GM12878 (cell line): ENCODE results near the gene PSMD14. TPM values are rescaled to one million over a fixed set of nuclear protein-coding genes. Genes with fewer than 3 reads are reported as not detected.

Experiments used
- ATAC-seq: fragments of 200-7000 bp; cut with Tn5 transposase; 3 replicates; pipeline ENCODE4 v1.9.1; 2020; ENCODE audit warnings: mild to moderate bottlenecking, moderate library complexity
- BruUV-seq: library from RNA; stranded (reverse); fragments of 400-500 nt; replicated peaks from 2 replicates; lab custom pipeline; 2021; lab: Mats Ljungman, UMichigan
- CTCF ChIA-PET: fragments of 300-600 bp; sonication (Branson Sonifier 250); formaldehyde crosslinking; extraction: SDS; loops from one replicate; lab custom pipeline; 2021; ENCODE audit warnings: inconsistent platforms; lab: Yijun Ruan, JAX
- POLR2A ChIA-PET: fragments of 350-600 bp; formaldehyde crosslinking; extraction: SDS; loops from one replicate; lab custom pipeline; 2021; ENCODE audit warnings: inconsistent platforms; lab: Charles Lee
- RAD21 ChIA-PET: fragments of 300-600 bp; sonication (Branson Sonifier 250); formaldehyde crosslinking; loops from one replicate; lab custom pipeline; 2023; ENCODE audit warnings: antibody characterized with exemption; ENCODE audit not compliant: unreplicated experiment; lab: Charles Lee
- SMC1A ChIA-PET: fragments of 300-600 bp; sonication (Branson Sonifier 250); formaldehyde crosslinking; loops from one replicate; lab custom pipeline; 2023; ENCODE audit not compliant: unreplicated experiment, uncharacterized antibody; lab: Charles Lee
- DNase-seq: peaks from one replicate; pipeline ENCODE4 v3.0.0-alpha.2; 2011; ENCODE audit warnings: low read depth, low spot score
- FAIRE-seq: peaks from 3 replicates; lab custom pipeline; 2011; peaks lifted over from hg19 to GRCh38; lab: Jason Lieb, UNC
- H2AFZ ChIP-seq: 2 replicates; pipeline ENCODE4 v1.6.0; 2011; ENCODE audit warnings: low read depth, low read length, control low read depth; ENCODE audit not compliant: control insufficient read depth
- H3K27ac ChIP-seq: 2 replicates; pipeline ENCODE4 v1.5.1; 2011; ENCODE audit warnings: control low read depth; ENCODE audit not compliant: control insufficient read depth, insufficient read depth
- H3K27me3 ChIP-seq, 2 experiments: replicated peaks in 1 of 2; 2 replicates each; pipeline versions ENCODE4 v1.6.0 to v1.6.1; 2011; ENCODE audit warnings: low read length in 1 of 2; ENCODE audit not compliant: control insufficient read depth in 2 of 2, insufficient read depth in 2 of 2
- H3K36me3 ChIP-seq, 2 experiments: 2 replicates each; pipeline ENCODE4 v1.5.1; 2011; ENCODE audit warnings: low read length in 1 of 2; ENCODE audit not compliant: control insufficient read depth in 2 of 2, insufficient read depth in 2 of 2
- H3K4me1 ChIP-seq: 2 replicates; pipeline ENCODE4 v1.6.1; 2011; ENCODE audit warnings: mild to moderate bottlenecking, low read length, moderate library complexity, mixed read lengths; ENCODE audit not compliant: control insufficient read depth, insufficient read depth
- H3K4me2 ChIP-seq: 2 replicates; pipeline ENCODE4 v1.6.0; 2011; ENCODE audit warnings: control low read depth; ENCODE audit not compliant: control insufficient read depth, insufficient read depth
- H3K4me3 ChIP-seq: fragments of 200-600 bp; sonication (generic); 2 replicates; pipeline ENCODE4 v1.5.1; 2016
- H3K79me2 ChIP-seq: 2 replicates; pipeline ENCODE4 v1.6.0; 2011; ENCODE audit warnings: low read length; ENCODE audit not compliant: control insufficient read depth, insufficient read depth
- H3K9ac ChIP-seq: 2 replicates; pipeline ENCODE4 v1.8.0; 2011; ENCODE audit warnings: low read length, control low read depth, mixed read lengths; ENCODE audit not compliant: control insufficient read depth, insufficient read depth
- H3K9me3 ChIP-seq: replicated peaks from 3 replicates; pipeline ENCODE4 v1.5.1; 2011; ENCODE audit warnings: mild to moderate bottlenecking, low read length; ENCODE audit not compliant: control insufficient read depth, insufficient read depth
- H4K20me1 ChIP-seq: 2 replicates; pipeline ENCODE4 v1.6.0; 2011; ENCODE audit not compliant: control insufficient read depth, insufficient read depth
- BCL3 ChIP-seq: IDR thresholded peaks from 2 replicates; pipeline ENCODE4 v1.6.1; 2011; ENCODE audit warnings: borderline replicate concordance, low read depth, mild to moderate bottlenecking, moderate library complexity, low read length; ENCODE audit not compliant: insufficient read depth, poor library complexity, severe bottlenecking
- EGR1 ChIP-seq, 2 experiments: IDR thresholded peaks; 1 replicate in 1 of 2; 2 replicates in 1 of 2; pipeline ENCODE4 v1.6.1; 2011 to 2012; ENCODE audit warnings: low read depth in 2 of 2, low read length in 2 of 2, borderline replicate concordance in 1 of 2, mild to moderate bottlenecking in 1 of 2, moderate library complexity in 1 of 2
- EP300 ChIP-seq, 2 experiments: fragments of 150-350 bp in 1 of 2; IDR thresholded peaks; 2 replicates each; pipeline ENCODE4 v1.6.1; 2011 to 2012; ENCODE audit warnings: low read depth in 2 of 2, low read length in 2 of 2, borderline replicate concordance in 1 of 2, improper control_type of control experiment in 1 of 2, inconsistent platforms in 1 of 2; ENCODE audit not compliant: control insufficient read depth in 1 of 2
- IKZF2 ChIP-seq, 2 experiments: fragments of 450-650 bp; IDR thresholded peaks; 2 replicates each; pipeline ENCODE4 v1.6.1; 2017; ENCODE audit warnings: mild to moderate bottlenecking in 2 of 2, moderate library complexity in 2 of 2
- KAT2A ChIP-seq: conservative IDR thresholded peaks from 2 replicates; pipeline ENCODE4 v1.6.1; 2011; ENCODE audit warnings: low read depth, low read length; ENCODE audit not compliant: control insufficient read depth
- NFYA ChIP-seq: IDR thresholded peaks from 2 replicates; pipeline ENCODE4 v1.6.1; 2011; ENCODE audit warnings: low read depth, mild to moderate bottlenecking, low read length, improper control_type of control experiment, borderline replicate concordance
- NFYB ChIP-seq: IDR thresholded peaks from 2 replicates; pipeline ENCODE4 v1.6.1; 2011; ENCODE audit warnings: low read depth, mild to moderate bottlenecking, low read length, improper control_type of control experiment, moderate library complexity; ENCODE audit not compliant: insufficient read depth
- NR2C1 ChIP-seq: fragments of 450-650 bp; IDR thresholded peaks from 2 replicates; pipeline ENCODE4 v1.6.1; 2017; ENCODE audit warnings: antibody characterized with exemption, mild to moderate bottlenecking, moderate library complexity
- NR2F1 ChIP-seq: fragments of 450-650 bp; conservative IDR thresholded peaks from 2 replicates; pipeline ENCODE4 v1.6.1; 2017; ENCODE audit warnings: mild to moderate bottlenecking
- PAX8 ChIP-seq: fragments of 450-650 bp; IDR thresholded peaks from 2 replicates; pipeline ENCODE4 v1.6.1; 2017; ENCODE audit warnings: mild to moderate bottlenecking, moderate library complexity
- REST ChIP-seq: IDR thresholded peaks from 2 replicates; pipeline ENCODE4 v1.6.1; 2012; ENCODE audit warnings: mild to moderate bottlenecking, low read depth, low read length
- SREBF1 ChIP-seq: IDR thresholded peaks from 2 replicates; pipeline ENCODE4 v1.6.1; 2012; ENCODE audit warnings: mild to moderate bottlenecking, low read length
- SREBF2 ChIP-seq: IDR thresholded peaks from 2 replicates; pipeline ENCODE4 v1.6.1; 2012; ENCODE audit warnings: mild to moderate bottlenecking, low read length
- ZBTB33 ChIP-seq: fragments of 450-650 bp; IDR thresholded peaks from 2 replicates; pipeline ENCODE4 v1.6.1; 2017; ENCODE audit warnings: mild to moderate bottlenecking
- ZNF622 ChIP-seq: fragments of 450-650 bp; IDR thresholded peaks from 2 replicates; pipeline ENCODE4 v1.6.1; 2017; ENCODE audit warnings: mild to moderate bottlenecking, inconsistent platforms
- ZZZ3 ChIP-seq: IDR thresholded peaks from 2 replicates; pipeline ENCODE4 v1.6.1; 2011; ENCODE audit warnings: low read depth; ENCODE audit not compliant: control insufficient read depth, insufficient read length
- WGBS: methylation state at CpG from one replicate; pipeline ENCODE4 v1.1.6; 2016; ENCODE audit warnings: low lambda C conversion rate; ENCODE audit not compliant: insufficient replicate concordance, insufficient coverage; ENCODE audit errors: missing lambda C conversion rate; 5-methylcytosine and 5-hydroxymethylcytosine counted together
- in situ Hi-C: fragments of 300-500 bp; cut with MboI; formaldehyde crosslinking; loops from 9 replicates; pipeline ENCODE4 v1.14.3; 2018; ENCODE audit warnings: mixed read lengths
- intact Hi-C: fragments of 100-400 bp; cut with micrococcal nuclease; formaldehyde crosslinking; loops from one replicate; pipeline ENCODE4 v1.14.2; 2022; ENCODE audit not compliant: unreplicated experiment
- polyA plus RNA-seq, 11 experiments: library from polyadenylated mRNA; depleted of rRNA in 4 of 11; unstranded in 6 of 11; stranded (reverse) in 5 of 11; fragments of >200 nt; fragmentation: Nextera tagmentation in 4 of 11; fragmentation: Illumina TruSeq in 1 of 11; extraction: Ambion mirVana in 4 of 11; extraction: Trizol in 1 of 11; gene quantifications; 1 replicate in 1 of 11; 2 replicates in 10 of 11; pipeline versions ENCODE4 v1.2.1 to v1.2.3, GENCODE V29; 2011 to 2016; ENCODE audit warnings: inconsistent platforms in 2 of 11, missing spikeins in 2 of 11, low read depth in 1 of 11
- total RNA-seq, 4 experiments: library from RNA; depleted of rRNA in 3 of 4; stranded (reverse); fragments of >200 nt in 3 of 4; fragmentation: Illumina TruSeq in 1 of 4; extraction: Trizol in 1 of 4; gene quantifications; 2 replicates each; pipeline versions ENCODE4 v1.2.1 to v1.2.3, GENCODE V29; 2013 to 2021

PSMD14 gene
- total and polyA plus RNA-seq, 10 of the 15 experiments (the other 5 are each of a cell fraction or from before 2014, with no cell fraction given) = 70.5 to 253 (median 127) TPM

- ChIA-PET RAD21 (interaction anchor here (1.1 to 2.9 kb wide), 3 partner anchors 9 to 75 kb away, joined by 3 to 8 read pairs (median 3); no protein-coding TSS in a partner anchor), POLR2A (no interaction called here), SMC1A (interaction anchor here (0.6 to 0.9 kb wide), 5 partner anchors 11 to 675 kb away, joined by 3 to 5 read pairs (median 3); no protein-coding TSS in a partner anchor), CTCF (no interaction called here)
- Histone ChIP-seq H3K9ac (no peak overlapping the region), H3K27me3 (no peaks in the 10 kb centered on the region), H4K20me1 (no peaks in the 10 kb centered on the region), H3K4me3 (no peak overlapping the region), H3K9me3 (no peaks in the 10 kb centered on the region), H3K27ac (peak overlapping the region; percentile 59), H3K4me2 (peak overlapping the region; percentile 17; the same call in 1 of the 2 replicates), H3K36me3 (peaks cover 0 to 3% of the 10 kb centered on the region in 2 experiments; a peak in 1 of 4 replicates), H2AFZ (no peak overlapping the region), H3K79me2 (peaks cover 2% of the 10 kb centered on the region; the same call in 1 of the 2 replicates), H3K4me1 (peaks cover 51% of the 10 kb centered on the region)
- FAIRE-seq (no peak), ATAC-seq (peak; percentile 80), DNase-seq (peak; percentile 32)
- intact Hi-C loops (loop anchor here (5.0 to 10.0 kb wide), 5 partner anchors 79 to 928 kb away; partner anchors contain the start of genes IFIH1, PSMD14 and TANK), in situ Hi-C loops (loop anchor here (25.0 kb wide), 1 partner anchor 926 kb away; the partner anchor contains the start of gene IFIH1)
- WGBS = 0% methylated on average over 2 of the region's 2 CpGs
- no TSS peak for BruUV-seq
- peak; percentile 57; the same call in 1 of the 2 replicates for TF ChIP-seq NFYB
- TF ChIP-seq PAX8 = no peak
- no peak for TF ChIP-seq ZZZ3
- peak; percentile 36 to 55; a peak in 1 of 4 replicates for TF ChIP-seq EP300 (IDR thresholded peaks at IDR 0.05; ENCODE audit: borderline replicate concordance in 1 of 2, control insufficient read depth in 1 of 2, low read depth in 2 of 2, low read length in 2 of 2)
- no peak for TF ChIP-seq SREBF2
- no peak for TF ChIP-seq KAT2A
- TF ChIP-seq BCL3 = no peak
- no peak for TF ChIP-seq ZNF622
- TF ChIP-seq REST = no peak
- TF ChIP-seq EGR1 (IDR thresholded peaks at IDR 0.05; ENCODE audit: borderline replicate concordance in 1 of 2, low read depth in 2 of 2, low read length in 2 of 2) = no peak
- peak; percentile 40; the same call in 1 of the 2 replicates for TF ChIP-seq NR2F1
- TF ChIP-seq ZBTB33 = no peak
- peak in 1 of 2 experiments; percentile 21; a peak in 2 of 4 replicates for TF ChIP-seq IKZF2 (IDR thresholded peaks at IDR 0.05)
- TF ChIP-seq SREBF1 = no peak
- TF ChIP-seq NR2C1 = no peak; the same call in 1 of the 2 replicates
- no peak for TF ChIP-seq NFYA
Measured at GRCh38 chr2:161386228-161386824, 78.1 kb downstream of the PSMD14 start.
